ENCODE measurements around the gene PEX7. TPM values are rescaled to one million over a fixed set of nuclear protein-coding genes. Genes with fewer than 3 reads are reported as not detected.

Gene PEX7
- total RNA-seq, 2 donors from 2014 or later = 8.9 to 17.9 TPM

DNA sequence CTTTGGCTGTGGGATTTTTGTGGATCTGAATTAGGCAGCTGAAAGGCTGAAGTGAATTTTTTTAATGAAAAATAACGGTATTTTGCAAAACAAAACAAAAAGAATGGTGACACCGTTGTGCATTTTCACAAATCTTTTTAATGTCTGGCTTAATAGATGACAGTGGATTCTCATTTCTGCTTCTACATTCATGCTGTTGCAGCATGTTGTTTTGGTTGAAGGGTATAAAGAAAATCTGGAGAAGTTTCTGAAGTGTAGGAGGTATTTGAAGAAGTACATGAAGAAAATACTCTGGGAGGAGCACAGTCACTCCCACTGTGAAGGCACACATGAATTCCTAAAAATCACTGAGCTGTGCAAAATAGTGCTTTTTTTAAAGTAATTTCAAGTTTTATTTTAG is 27.0 kb upstream of the PEX7 start:
- intact Hi-C loops (cut with DNase I) = loop anchor here (10.0 kb wide), 1 partner anchor 151 kb away; no protein-coding TSS in a partner anchor
- 85 to 88% methylated on average over 2 of the region's 2 CpGs for WGBS, 2 donors
- no peak for TF ChIP-seq POLR2A (IDR thresholded peaks at IDR 0.05)
- TF ChIP-seq, protein P1, sequence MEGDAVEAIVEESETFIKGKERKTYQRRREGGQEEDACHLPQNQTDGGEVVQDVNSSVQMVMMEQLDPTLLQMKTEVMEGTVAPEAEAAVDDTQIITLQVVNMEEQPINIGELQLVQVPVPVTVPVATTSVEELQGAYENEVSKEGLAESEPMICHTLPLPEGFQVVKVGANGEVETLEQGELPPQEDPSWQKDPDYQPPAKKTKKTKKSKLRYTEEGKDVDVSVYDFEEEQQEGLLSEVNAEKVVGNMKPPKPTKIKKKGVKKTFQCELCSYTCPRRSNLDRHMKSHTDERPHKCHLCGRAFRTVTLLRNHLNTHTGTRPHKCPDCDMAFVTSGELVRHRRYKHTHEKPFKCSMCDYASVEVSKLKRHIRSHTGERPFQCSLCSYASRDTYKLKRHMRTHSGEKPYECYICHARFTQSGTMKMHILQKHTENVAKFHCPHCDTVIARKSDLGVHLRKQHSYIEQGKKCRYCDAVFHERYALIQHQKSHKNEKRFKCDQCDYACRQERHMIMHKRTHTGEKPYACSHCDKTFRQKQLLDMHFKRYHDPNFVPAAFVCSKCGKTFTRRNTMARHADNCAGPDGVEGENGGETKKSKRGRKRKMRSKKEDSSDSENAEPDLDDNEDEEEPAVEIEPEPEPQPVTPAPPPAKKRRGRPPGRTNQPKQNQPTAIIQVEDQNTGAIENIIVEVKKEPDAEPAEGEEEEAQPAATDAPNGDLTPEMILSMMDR (IDR thresholded peaks at IDR 0.05) = no peak
- Histone ChIP-seq H3K9me3 (no peaks in the 10 kb centered on the region), H3K4me1 (peaks cover 8% of the 10 kb centered on the region), H3K27ac (no peak overlapping the region), H3K36me3 (replicated peaks in 1 of 2; ENCODE audit: insufficient read depth in 1 of 2, low read depth in 2 of 2) (no peaks in the 10 kb centered on the region), H3K4me3 (no peak overlapping the region), H3K27me3 (no peaks in the 10 kb centered on the region)
- no peak for ATAC-seq
- DNase-seq = no peak

DNA sequence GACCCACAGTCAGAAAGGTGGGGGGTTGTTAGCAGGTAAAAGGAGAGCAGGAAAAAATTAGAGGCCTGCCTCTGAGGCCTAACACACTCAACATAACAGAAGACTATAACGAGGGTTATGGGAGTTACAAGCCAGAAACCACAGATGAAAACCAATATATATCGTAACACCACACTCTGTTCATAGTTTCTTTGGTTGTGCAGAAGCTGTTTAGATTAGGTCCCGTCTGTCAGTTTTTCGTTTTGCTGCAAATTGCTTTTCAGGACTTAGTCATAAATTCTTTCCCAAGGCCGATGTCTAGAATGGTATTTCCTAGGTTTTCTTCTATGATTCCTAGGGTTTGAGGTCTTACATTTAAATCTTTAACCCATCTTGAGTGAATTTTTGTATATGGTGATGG is 26.4 kb upstream of the PEX7 start:
- H3K27ac ChIP-seq = no peak overlapping the region
- H3K36me3 ChIP-seq (replicated peaks in 1 of 2; ENCODE audit: insufficient read depth in 1 of 2, low read depth in 2 of 2) = no peaks in the 10 kb centered on the region
- no peaks in the 10 kb centered on the region for H3K27me3 ChIP-seq
- TF ChIP-seq POLR2A (IDR thresholded peaks at IDR 0.05) = no peak
- TF ChIP-seq, protein P1 (IDR thresholded peaks at IDR 0.05) = no peak
- ATAC-seq (no peak), DNase-seq (no peak)
- WGBS, 2 donors = 88 to 95% methylated on average over 5 of the region's 5 CpGs
- no peak overlapping the region for H3K4me3 ChIP-seq
- H3K4me1 ChIP-seq = peaks cover 8% of the 10 kb centered on the region
- H3K9me3 ChIP-seq = no peaks in the 10 kb centered on the region
- intact Hi-C loops (cut with DNase I) = loop anchor here (10.0 kb wide), 1 partner anchor 151 kb away; no protein-coding TSS in a partner anchor

DNA sequence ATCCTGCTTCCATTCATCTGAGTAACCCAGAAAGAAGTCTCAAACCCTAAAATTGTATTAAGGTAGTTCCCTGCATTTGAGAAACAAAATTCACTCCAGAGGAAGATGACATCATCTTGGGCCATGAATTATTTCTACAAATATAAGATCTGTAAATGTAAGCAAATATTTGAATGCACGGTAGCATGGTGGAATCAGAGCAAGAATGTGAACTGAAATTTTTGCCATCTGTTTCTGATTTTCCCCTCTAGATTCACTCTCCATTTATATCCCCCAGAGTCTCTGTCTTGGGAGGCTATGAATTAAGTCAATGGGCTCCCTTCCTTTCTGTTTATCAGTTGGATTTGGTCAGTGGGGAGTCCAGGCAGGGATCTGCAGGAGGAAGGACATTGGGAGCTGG is 24.3 kb upstream of the PEX7 start:
- Histone ChIP-seq H3K27me3 (no peaks in the 10 kb centered on the region), H3K9me3 (no peaks in the 10 kb centered on the region), H3K4me3 (no peak overlapping the region), H3K27ac (no peak overlapping the region), H3K4me1 (peaks cover 8% of the 10 kb centered on the region), H3K36me3 (replicated peaks in 1 of 2; ENCODE audit: insufficient read depth in 1 of 2, low read depth in 2 of 2) (no peaks in the 10 kb centered on the region)
- no peak for TF ChIP-seq POLR2A (IDR thresholded peaks at IDR 0.05)
- TF ChIP-seq, protein P1 (IDR thresholded peaks at IDR 0.05) = no peak
- 88 to 92% methylated on average over 1 of the region's 1 CpG for WGBS, 2 donors
- no peak for DNase-seq
- intact Hi-C loops (cut with DNase I) = loop anchor here (10.0 kb wide), 1 partner anchor 153 kb away; no protein-coding TSS in a partner anchor
- ATAC-seq = no peak

DNA sequence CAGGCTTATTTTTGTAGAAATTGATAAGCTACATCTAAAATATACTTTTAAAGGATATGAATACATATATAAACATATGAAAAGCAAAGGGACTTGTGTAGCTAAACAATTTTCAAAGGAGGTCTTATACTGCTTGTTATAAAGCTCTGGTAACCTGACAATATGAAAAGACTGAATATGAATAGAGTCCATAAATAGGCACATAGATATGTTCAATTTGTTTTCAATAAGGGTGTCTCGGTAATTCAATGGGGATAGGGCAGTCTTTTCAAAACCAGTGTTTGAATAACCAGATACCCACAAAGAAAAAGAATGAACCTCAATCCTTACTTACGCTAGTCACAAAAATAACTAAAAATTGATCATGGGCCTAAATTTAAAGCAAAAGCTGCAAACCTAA is 20.8 kb upstream of the PEX7 start:
- no peak overlapping the region for H3K27ac ChIP-seq
- intact Hi-C loops (cut with DNase I) = no loop called here
- 94 to 98% methylated on average over 2 of the region's 2 CpGs for WGBS, 2 donors

DNA sequence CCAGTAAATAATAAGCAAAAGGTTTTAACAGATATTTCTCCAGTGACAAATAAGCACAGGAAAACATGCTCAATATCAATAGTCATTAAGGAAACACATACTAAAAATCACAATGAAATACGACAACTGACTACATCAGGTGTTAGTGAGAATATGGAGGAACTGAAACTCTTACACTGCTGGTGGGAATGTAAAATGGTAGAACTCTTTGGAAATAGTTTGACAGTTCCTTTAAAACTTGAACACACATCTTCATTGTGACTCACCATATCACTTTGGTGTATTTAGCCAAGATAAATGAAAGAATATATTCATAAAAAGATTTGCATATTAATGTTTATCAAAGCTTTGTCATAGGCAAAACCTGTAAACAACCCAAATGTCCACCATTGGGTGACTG is 18.8 kb upstream of the PEX7 start:
- H3K27ac ChIP-seq = no peak overlapping the region
- H3K4me1 ChIP-seq = no peaks in the 10 kb centered on the region
- 79 to 100% methylated on average over 1 of the region's 1 CpG for WGBS, 2 donors
- H3K4me3 ChIP-seq = no peak overlapping the region
- ATAC-seq = no peak
- no peak for TF ChIP-seq POLR2A (IDR thresholded peaks at IDR 0.05)
- TF ChIP-seq, protein P1 (IDR thresholded peaks at IDR 0.05) = no peak
- no peak for DNase-seq
- H3K27me3 ChIP-seq = no peaks in the 10 kb centered on the region
- H3K9me3 ChIP-seq = no peaks in the 10 kb centered on the region
- H3K36me3 ChIP-seq (replicated peaks in 1 of 2; ENCODE audit: insufficient read depth in 1 of 2, low read depth in 2 of 2) = no peaks in the 10 kb centered on the region
- intact Hi-C loops (cut with DNase I) = no loop called here

More for the DNA sequence above, 20.8 kb upstream of the PEX7 start:
- H3K4me1 ChIP-seq = no peaks in the 10 kb centered on the region
- no peak for ATAC-seq
- H3K36me3 ChIP-seq (replicated peaks in 1 of 2; ENCODE audit: insufficient read depth in 1 of 2, low read depth in 2 of 2) = no peaks in the 10 kb centered on the region
- no peak overlapping the region for H3K4me3 ChIP-seq
- TF ChIP-seq POLR2A (IDR thresholded peaks at IDR 0.05) = no peak
- TF ChIP-seq, protein P1 (IDR thresholded peaks at IDR 0.05) = no peak
- no peaks in the 10 kb centered on the region for H3K27me3 ChIP-seq
- DNase-seq = no peak
- H3K9me3 ChIP-seq = no peaks in the 10 kb centered on the region
